ENCODE data around the gene ZNF425. TPM values are rescaled to one million over a fixed set of nuclear protein-coding genes. Genes with fewer than 3 reads are reported as not detected.

Gene ZNF425
- total RNA-seq, 2 donors from 2014 or later: 0.96 to 1.0 TPM

GRCh38 chr7:149141893-149142292, 15.8 kb upstream of the ZNF425 start:
- Histone ChIP-seq H3K9ac (ENCODE audit: low read depth in 2 of 2, low read length in 2 of 2) (no peak overlapping the region), H3K4me3 (no peak overlapping the region), H3K27ac (no peak overlapping the region), H3K36me3 (no peaks in the 10 kb centered on the region), H3K4me1 (no peaks in the 10 kb centered on the region), H3K9me3 (no peaks in the 10 kb centered on the region), H3K27me3 (no peaks in the 10 kb centered on the region)
- no peak for TF ChIP-seq CTCF (IDR thresholded peaks at IDR 0.05)
- intact Hi-C loops (cut with DNase I): no loop called here
- DNase-seq: no peak

- Histone ChIP-seq H3K27me3 (no peaks in the 10 kb centered on the region), H3K9me3 (no peaks in the 10 kb centered on the region), H3K36me3 (no peaks in the 10 kb centered on the region), H3K4me3 (no peak overlapping the region), H3K9ac (ENCODE audit: low read depth in 2 of 2, low read length in 2 of 2) (no peak overlapping the region), H3K4me1 (no peaks in the 10 kb centered on the region), H3K27ac (no peak overlapping the region)
- TF ChIP-seq CTCF (IDR thresholded peaks at IDR 0.05): no peak
- intact Hi-C loops (cut with DNase I): no loop called here
- DNase-seq: no peak
These were observed 14.7 kb upstream of the ZNF425 start for GRCh38 chr7:149140831-149141230.

- Histone ChIP-seq H3K27ac (no peak overlapping the region), H3K4me1 (no peaks in the 10 kb centered on the region), H3K9ac (ENCODE audit: low read depth in 2 of 2, low read length in 2 of 2) (no peak overlapping the region), H3K27me3 (no peaks in the 10 kb centered on the region), H3K9me3 (no peaks in the 10 kb centered on the region), H3K4me3 (no peak overlapping the region), H3K36me3 (no peaks in the 10 kb centered on the region)
- intact Hi-C loops (cut with DNase I): no loop called here
- no peak for DNase-seq
- no peak for TF ChIP-seq CTCF (IDR thresholded peaks at IDR 0.05)
These were observed 10.0 kb upstream of the ZNF425 start for GRCh38 chr7:149136118-149136517.

GRCh38 chr7:149133028-149133710, 7.0 kb upstream of the ZNF425 start:
- Histone ChIP-seq H3K36me3 (no peaks in the 10 kb centered on the region), H3K9me3 (no peaks in the 10 kb centered on the region), H3K27me3 (no peaks in the 10 kb centered on the region), H3K27ac (no peak overlapping the region), H3K9ac (ENCODE audit: low read depth in 2 of 2, low read length in 2 of 2) (no peak overlapping the region), H3K4me1 (no peaks in the 10 kb centered on the region), H3K4me3 (no peak overlapping the region)
- TF ChIP-seq CTCF (IDR thresholded peaks at IDR 0.05): no peak
- intact Hi-C loops (cut with DNase I): no loop called here
- DNase-seq: no peak

GRCh38 chr7:149130572-149131198, 4.6 kb upstream of the ZNF425 start:
- Histone ChIP-seq H3K27ac (no peak overlapping the region), H3K9me3 (no peaks in the 10 kb centered on the region), H3K27me3 (no peaks in the 10 kb centered on the region), H3K4me1 (no peaks in the 10 kb centered on the region), H3K9ac (ENCODE audit: low read depth in 2 of 2, low read length in 2 of 2) (no peak overlapping the region), H3K36me3 (no peaks in the 10 kb centered on the region), H3K4me3 (no peak overlapping the region)
- intact Hi-C loops (cut with DNase I): no loop called here
- TF ChIP-seq CTCF (IDR thresholded peaks at IDR 0.05): no peak
- DNase-seq: no peak

Data from colonic mucosa (tissue), 4 donors.